Naive thymus-derived CD8-positive, alpha-beta T cell (primary cell): Measurements from ENCODE around the gene IDH1. TPM values are rescaled to one million over a fixed set of nuclear protein-coding genes. Genes with fewer than 3 reads are reported as not detected.

Source experiments
- ATAC-seq, 2 donors: fragments of 150-1000 bp; cut with Tn5 transposase in 1 of 2; sonication (Bioruptor Pico), chemical (Tn5 transposase) in 1 of 2; 1 replicate in 1 of 2; 2 replicates in 1 of 2; pipeline ENCODE4 v1.10.0; 2021; ENCODE audit warnings: mild to moderate bottlenecking in 2 of 2, moderate library complexity in 2 of 2
- POLR2A ChIA-PET: fragments of 350-600 bp; sonication (Branson Sonifier 250); formaldehyde crosslinking; loops from one replicate; lab custom pipeline; 2021; ENCODE audit warnings: antibody characterized with exemption; lab: Charles Lee
- DNase-seq, 10 donors: peaks; one replicate each; pipeline versions ENCODE4 v3.0.0 to v3.0.0-alpha.2; 2020 to 2022
- H3K27ac Mint-ChIP-seq, 10 donors: one replicate each; pipeline ENCODE4 v1.8.0; 2020 to 2022; ENCODE audit warnings: mild to moderate bottlenecking in 10 of 10, mixed read lengths in 10 of 10, moderate library complexity in 4 of 10, inconsistent platforms in 1 of 10
- H3K27me3 Mint-ChIP-seq, 5 donors: one replicate each; pipeline ENCODE4 v1.8.0; 2021 to 2022; ENCODE audit warnings: mixed read lengths in 5 of 5
- H3K36me3 Mint-ChIP-seq, 3 donors: one replicate each; pipeline ENCODE4 v1.8.0; 2020 to 2022; ENCODE audit warnings: mixed read lengths in 3 of 3, mild to moderate bottlenecking in 2 of 3, inconsistent platforms in 1 of 3
- H3K4me1 Mint-ChIP-seq, 4 donors: one replicate each; pipeline ENCODE4 v1.8.0; 2021 to 2022; ENCODE audit warnings: mixed read lengths in 4 of 4
- H3K4me3 Mint-ChIP-seq, 10 donors: one replicate each; pipeline ENCODE4 v1.8.0; 2020 to 2022; ENCODE audit warnings: mild to moderate bottlenecking in 10 of 10, mixed read lengths in 10 of 10, moderate library complexity in 6 of 10, inconsistent platforms in 1 of 10
- H3K9me3 Mint-ChIP-seq, 9 donors: one replicate each; pipeline ENCODE4 v1.8.0; 2020 to 2022; ENCODE audit warnings: mixed read lengths in 9 of 9, mild to moderate bottlenecking in 3 of 9, inconsistent platforms in 1 of 9, moderate library complexity in 1 of 9
- polyA plus RNA-seq, 3 donors: library from polyadenylated mRNA; unstranded; fragments of 300-500 nt; fragmentation: Illumina TruSeq; gene quantifications; one replicate each; pipeline ENCODE4 v1.2.3, GENCODE V29; 2021
- total RNA-seq, 8 experiments: library from RNA in 2 of 8; stranded (reverse) in 2 of 8; gene quantifications; one replicate each; pipeline ENCODE4 v1.2.3 and lab custom pipeline; 2021 to 2026

IDH1 gene
- total and polyA plus RNA-seq, 5 experiments from 2014 or later, result 2.6 to 20.8 (median 5.5) TPM

- ATAC-seq (no peak), DNase-seq (no peak)
- peaks cover 0 to 2% (median 0%) of the 10 kb centered on the region in 5 donors for H3K27me3 Mint-ChIP-seq
- no peaks in the 10 kb centered on the region for H3K9me3 Mint-ChIP-seq
- no peak overlapping the region for H3K27ac Mint-ChIP-seq
- no peaks in the 10 kb centered on the region for H3K4me1 Mint-ChIP-seq
- no peaks in the 10 kb centered on the region for H3K36me3 Mint-ChIP-seq
- H3K4me3 Mint-ChIP-seq, result no peak overlapping the region
- POLR2A ChIA-PET, result no interaction called here
These were observed 59.3 kb downstream of the IDH1 start for GRCh38 chr2:208195531-208195930.

GRCh38 chr2:208192611-208193236 lies 62.1 kb downstream of the IDH1 start:
- Mint-ChIP-seq H3K9me3 (no peaks in the 10 kb centered on the region), H3K4me3 (no peak overlapping the region), H3K4me1 (no peaks in the 10 kb centered on the region), H3K27ac (no peak overlapping the region), H3K36me3 (no peaks in the 10 kb centered on the region), H3K27me3 (peaks cover 0 to 4% (median 0%) of the 10 kb centered on the region in 5 donors)
- no peak for DNase-seq
- POLR2A ChIA-PET, result no interaction called here
- no peak for ATAC-seq

- Mint-ChIP-seq H3K4me1 (peaks cover 0 to 2% (median 0%) of the 10 kb centered on the region in 4 donors), H3K27ac (peak within 1 kb of the TSS in 1 of 10 donors; percentile 13)
- POLR2A ChIA-PET, result no interaction called here
These were observed 64.9 kb downstream of the IDH1 start, which contains the start of gene C2orf80 for GRCh38 chr2:208189810-208190503. Gene C2orf80 (minus strand): TSS chr2:208190030. CDS start chr2:208186986, 3,044 bp downstream.

GRCh38 chr2:208189069-208189809 lies 65.6 kb downstream of the IDH1 start:
- Mint-ChIP-seq H3K9me3 (no peaks in the 10 kb centered on the region), H3K4me1 (peaks cover 0 to 2% (median 0%) of the 10 kb centered on the region in 4 donors), H3K27me3 (peaks cover 0 to 4% (median 3%) of the 10 kb centered on the region in 5 donors), H3K27ac (no peak overlapping the region), H3K36me3 (no peaks in the 10 kb centered on the region), H3K4me3 (no peak overlapping the region)
- ATAC-seq (no peak), DNase-seq (no peak)
- POLR2A ChIA-PET, result no interaction called here

More at GRCh38 chr2:208189810-208190503, 64.9 kb downstream of the IDH1 start, which contains the start of gene C2orf80:
- no peaks in the 10 kb centered on the region for H3K9me3 Mint-ChIP-seq
- no peak for DNase-seq
- no peaks in the 10 kb centered on the region for H3K36me3 Mint-ChIP-seq
- ATAC-seq, result no peak
- peaks cover 0 to 4% (median 0%) of the 10 kb centered on the region in 5 donors for H3K27me3 Mint-ChIP-seq
- no peak within 1 kb of the TSS for H3K4me3 Mint-ChIP-seq

GRCh38 chr2:208186893-208187292 lies 68.0 kb downstream of the IDH1 start:
- ATAC-seq (no peak), DNase-seq (no peak)
- Mint-ChIP-seq H3K36me3 (no peaks in the 10 kb centered on the region), H3K27me3 (peaks cover 3 to 15% (median 8%) of the 10 kb centered on the region in 5 donors), H3K9me3 (no peaks in the 10 kb centered on the region), H3K4me1 (peaks cover 0 to 2% (median 0%) of the 10 kb centered on the region in 4 donors), H3K27ac (peak overlapping the region in 1 of 10 donors; percentile 6), H3K4me3 (no peak overlapping the region)
- POLR2A ChIA-PET, result no interaction called here

- H3K36me3 Mint-ChIP-seq, result no peaks in the 10 kb centered on the region
- no peak for DNase-seq
- ATAC-seq, result no peak
- peaks cover 3 to 15% (median 8%) of the 10 kb centered on the region in 5 donors for H3K27me3 Mint-ChIP-seq
- POLR2A ChIA-PET, result no interaction called here
- peaks cover 0 to 2% (median 0%) of the 10 kb centered on the region in 4 donors for H3K4me1 Mint-ChIP-seq
- H3K4me3 Mint-ChIP-seq, result no peak overlapping the region
- H3K9me3 Mint-ChIP-seq, result no peaks in the 10 kb centered on the region
- no peak overlapping the region for H3K27ac Mint-ChIP-seq
These were observed 68.4 kb downstream of the IDH1 start for GRCh38 chr2:208186465-208186864.

Other genes starting within 250 kb of the IDH1 start
- gene PLEKHM3, start 229.5 kb downstream of the IDH1 start, total RNA-seq, result 10 to 100 TPM; 13.7 to 16.5 TPM
- gene PLEKHM3, start 229.5 kb downstream of the IDH1 start, polyA plus RNA-seq, result 1 to 10 TPM; 2.5 to 3.4 (median 3.4) TPM
- not detected for gene CRYGD, start 130.5 kb downstream of the IDH1 start, total RNA-seq
- gene CRYGD, start 130.5 kb downstream of the IDH1 start, polyA plus RNA-seq, result not detected
- not detected for gene CRYGC, start 125.2 kb downstream of the IDH1 start, total RNA-seq
- not detected for gene CRYGC, start 125.2 kb downstream of the IDH1 start, polyA plus RNA-seq
- gene CRYGB, start 108.9 kb downstream of the IDH1 start, total RNA-seq, result not detected
- gene CRYGB, start 108.9 kb downstream of the IDH1 start, polyA plus RNA-seq, result not detected
- gene CRYGA, start 91.5 kb downstream of the IDH1 start, total RNA-seq, result not detected
- not detected for gene CRYGA, start 91.5 kb downstream of the IDH1 start, polyA plus RNA-seq
- gene C2orf80, start 65.0 kb downstream of the IDH1 start, total RNA-seq, result not detected
- not detected for gene C2orf80, start 65.0 kb downstream of the IDH1 start, polyA plus RNA-seq
- gene PIKFYVE, start 11.2 kb upstream of the IDH1 start, total RNA-seq, result 10 to 100 TPM; 50.6 to 51.2 TPM
- 1 to 10 TPM; 5.3 to 6.6 (median 5.4) TPM for gene PIKFYVE, start 11.2 kb upstream of the IDH1 start, polyA plus RNA-seq
- gene PTH2R, start 151.7 kb upstream of the IDH1 start, total RNA-seq, result under 1 TPM in 1 of 2 experiments, not detected in 1; 0.25 TPM
- gene PTH2R, start 151.7 kb upstream of the IDH1 start, polyA plus RNA-seq, result under 1 TPM in 1 of 3 donors, not detected in 2; 0.09 TPM